ENCODE measurements around the gene SLC2A13.
"Not testable (repeated sequence)": the region's sequence is repeated elsewhere in the genome, so short reads cannot be mapped to it uniquely, and the experiment has no call there.

Gene SLC2A13

DNA sequence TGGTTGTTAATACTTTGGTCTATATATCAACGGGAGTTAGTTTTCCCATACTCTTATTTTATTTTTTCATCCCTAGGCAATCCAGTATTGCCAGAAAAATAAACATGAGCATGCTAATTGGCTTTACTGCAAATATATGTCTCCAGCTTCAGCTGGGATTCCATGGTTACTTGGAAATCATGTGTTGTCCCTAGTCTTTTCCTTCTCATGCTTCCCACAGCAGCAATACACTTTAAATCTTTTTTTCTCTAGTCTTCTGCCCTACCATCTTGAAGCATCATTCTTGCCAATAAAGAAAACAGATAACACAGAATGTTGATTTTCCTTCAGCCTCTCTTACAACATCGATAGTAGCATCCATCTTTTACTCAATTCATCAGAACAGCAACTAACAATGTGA is 60.2 kb downstream of the SLC2A13 start:
- no peak overlapping the region for H3K4me3 ChIP-seq (ENCODE audit: insufficient read depth, low read depth, low read length)
- no peaks in the 10 kb centered on the region for H3K36me3 ChIP-seq (ENCODE audit: control insufficient read depth, insufficient read depth, low read length)
- no peaks in the 10 kb centered on the region for H3K4me1 ChIP-seq (ENCODE audit: control insufficient read depth, insufficient read depth, low read length)
- no peak overlapping the region for H3K27ac ChIP-seq (ENCODE audit: insufficient read depth, low read depth, low read length, poor library complexity, severe bottlenecking)
- 96 to 100% methylated on average over 1 to 2 of the region's 2 CpGs for WGBS, 2 experiments
- H3K27me3 ChIP-seq (ENCODE audit: control insufficient read depth, insufficient read depth, low read length, poor library complexity, severe bottlenecking) = no peaks in the 10 kb centered on the region
- H3K9me3 ChIP-seq (ENCODE audit: control insufficient read depth, low read length) = no peaks in the 10 kb centered on the region

DNA sequence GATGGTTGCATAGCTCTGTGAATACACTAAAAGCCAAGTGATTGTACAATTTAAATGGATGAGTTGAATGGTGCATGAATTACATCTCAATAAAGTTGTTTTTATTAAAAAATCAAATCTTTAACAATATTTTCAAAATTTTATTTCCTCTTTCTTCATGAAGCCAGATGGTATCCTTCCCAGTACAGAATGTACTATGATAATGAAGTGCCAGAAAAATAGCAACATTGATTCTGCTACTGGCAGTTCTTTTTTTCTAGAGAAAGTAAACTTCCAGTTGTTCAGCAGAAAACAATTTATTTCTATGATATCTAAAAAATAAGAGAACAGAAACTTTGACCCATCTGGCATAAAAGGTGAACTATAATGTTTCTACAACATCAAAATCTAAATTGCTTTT is 61.5 kb downstream of the SLC2A13 start:
- no peak overlapping the region for H3K4me3 ChIP-seq (ENCODE audit: insufficient read depth, low read depth, low read length)
- no peaks in the 10 kb centered on the region for H3K36me3 ChIP-seq (ENCODE audit: control insufficient read depth, insufficient read depth, low read length)
- no peaks in the 10 kb centered on the region for H3K9me3 ChIP-seq (ENCODE audit: control insufficient read depth, low read length)
- no peaks in the 10 kb centered on the region for H3K4me1 ChIP-seq (ENCODE audit: control insufficient read depth, insufficient read depth, low read length)
- no peaks in the 10 kb centered on the region for H3K27me3 ChIP-seq (ENCODE audit: control insufficient read depth, insufficient read depth, low read length, poor library complexity, severe bottlenecking)
- no peak overlapping the region for H3K27ac ChIP-seq (ENCODE audit: insufficient read depth, low read depth, low read length, poor library complexity, severe bottlenecking)

DNA sequence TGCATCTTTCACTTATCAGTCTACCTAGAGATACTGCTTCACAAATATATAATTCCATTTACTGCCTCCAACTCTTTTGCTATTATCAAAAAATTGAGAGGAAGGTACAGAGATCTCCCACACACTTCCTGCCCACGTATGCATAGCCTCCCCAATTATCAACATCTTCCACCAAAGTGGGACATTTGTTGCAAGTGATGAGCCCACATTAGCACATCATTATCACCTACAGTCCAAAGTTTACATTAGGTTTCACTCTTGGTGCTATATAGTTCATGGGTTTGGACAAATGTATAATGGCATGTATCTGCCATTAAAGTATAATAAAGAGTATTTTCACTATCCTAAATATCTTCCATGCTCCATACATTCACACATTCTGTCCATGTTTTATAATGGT is 66.3 kb downstream of the SLC2A13 start:
- no peaks in the 10 kb centered on the region for H3K36me3 ChIP-seq (ENCODE audit: control insufficient read depth, insufficient read depth, low read length)
- H3K27ac ChIP-seq (ENCODE audit: insufficient read depth, low read depth, low read length, poor library complexity, severe bottlenecking) = no peak overlapping the region
- WGBS, 2 experiments = 86 to 100% methylated on average over 1 of the region's 1 CpG
- H3K27me3 ChIP-seq (ENCODE audit: control insufficient read depth, insufficient read depth, low read length, poor library complexity, severe bottlenecking) = no peaks in the 10 kb centered on the region
- no peaks in the 10 kb centered on the region for H3K9me3 ChIP-seq (ENCODE audit: control insufficient read depth, low read length)
- H3K4me1 ChIP-seq (ENCODE audit: control insufficient read depth, insufficient read depth, low read length) = no peaks in the 10 kb centered on the region
- no peak overlapping the region for H3K4me3 ChIP-seq (ENCODE audit: insufficient read depth, low read depth, low read length)

DNA sequence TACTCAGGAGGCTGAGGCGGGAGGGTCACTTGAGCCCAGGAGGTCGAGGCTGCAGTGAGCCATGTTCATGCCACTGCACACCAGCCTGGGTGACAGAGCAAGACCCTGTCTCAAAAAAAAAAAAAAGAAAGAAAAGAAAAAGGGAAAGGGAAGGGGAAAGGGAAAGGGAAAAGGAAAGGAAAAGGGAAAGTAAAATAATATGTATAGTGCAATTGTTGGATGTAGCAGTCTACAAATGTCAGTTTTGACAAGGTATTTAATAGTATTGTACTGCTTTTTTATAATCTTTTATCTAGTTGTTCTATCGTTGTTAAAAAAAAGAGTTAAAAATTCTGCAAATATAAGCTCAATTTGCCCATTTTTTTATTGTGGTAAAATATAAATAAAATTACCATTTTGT is 67.3 kb downstream of the SLC2A13 start:
- WGBS, 2 experiments = 90 to 94% methylated on average over 2 of the region's 3 CpGs

DNA sequence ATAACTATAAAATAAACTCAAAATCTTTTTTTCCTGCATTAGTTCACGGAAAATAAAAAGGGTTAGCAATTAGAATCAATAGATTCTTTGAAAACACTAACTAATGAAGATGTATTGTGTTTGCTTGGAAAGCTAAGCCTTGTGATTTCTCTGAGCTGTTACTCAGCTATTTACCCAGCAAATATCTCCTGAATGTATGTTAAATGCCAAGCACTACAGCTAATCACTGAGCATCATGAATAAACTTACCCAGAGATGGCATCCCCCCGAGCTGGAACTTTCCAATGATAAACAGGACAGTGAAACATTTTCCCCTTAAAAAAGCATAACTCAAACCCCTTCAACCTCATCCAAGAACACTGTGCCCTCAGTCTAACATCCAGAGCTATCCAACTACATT is 71.2 kb downstream of the SLC2A13 start:
- peaks cover 18% of the 10 kb centered on the region for H3K4me1 ChIP-seq (ENCODE audit: control insufficient read depth, insufficient read depth, low read length)
- 61 to 83% methylated on average over 1 to 2 of the region's 2 CpGs for WGBS, 2 experiments
- H3K27me3 ChIP-seq (ENCODE audit: control insufficient read depth, insufficient read depth, low read length, poor library complexity, severe bottlenecking) = no peaks in the 10 kb centered on the region
- no peak overlapping the region for H3K4me3 ChIP-seq (ENCODE audit: insufficient read depth, low read depth, low read length)
- no peaks in the 10 kb centered on the region for H3K9me3 ChIP-seq (ENCODE audit: control insufficient read depth, low read length)
- H3K36me3 ChIP-seq (ENCODE audit: control insufficient read depth, insufficient read depth, low read length) = no peaks in the 10 kb centered on the region
- no peak overlapping the region for H3K27ac ChIP-seq (ENCODE audit: insufficient read depth, low read depth, low read length, poor library complexity, severe bottlenecking)

More for the DNA sequence above, 67.3 kb downstream of the SLC2A13 start:
- Histone ChIP-seq H3K4me1 (ENCODE audit: control insufficient read depth, insufficient read depth, low read length) (no peaks in the 10 kb centered on the region), H3K4me3 (ENCODE audit: insufficient read depth, low read depth, low read length) (no peak overlapping the region), H3K36me3 (ENCODE audit: control insufficient read depth, insufficient read depth, low read length) (no peaks in the 10 kb centered on the region), H3K9me3 (ENCODE audit: control insufficient read depth, low read length) (no peaks in the 10 kb centered on the region), H3K27ac (ENCODE audit: insufficient read depth, low read depth, low read length, poor library complexity, severe bottlenecking) (no peak overlapping the region), H3K27me3 (ENCODE audit: control insufficient read depth, insufficient read depth, low read length, poor library complexity, severe bottlenecking) (no peaks in the 10 kb centered on the region)

DNA sequence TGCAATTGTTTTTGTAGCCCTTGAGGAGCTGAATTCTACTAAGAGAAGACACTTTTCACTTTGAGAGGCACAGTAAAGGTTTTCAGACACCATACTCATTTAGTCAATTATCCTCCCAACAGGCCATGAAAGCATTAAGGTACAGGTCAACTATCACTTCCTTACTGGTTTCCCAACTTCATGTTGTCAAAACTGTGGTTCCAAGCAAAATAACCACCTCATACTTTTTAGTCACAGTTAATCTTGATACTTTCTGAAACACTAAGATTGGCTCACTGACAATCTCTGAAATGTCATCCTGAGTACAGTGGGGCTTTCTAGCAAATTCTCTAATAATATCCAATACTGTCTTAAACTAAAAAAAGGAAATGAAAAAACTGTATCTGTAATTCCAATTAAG is 71.7 kb downstream of the SLC2A13 start:
- Histone ChIP-seq H3K4me1 (ENCODE audit: control insufficient read depth, insufficient read depth, low read length) (peaks cover 18% of the 10 kb centered on the region), H3K27me3 (ENCODE audit: control insufficient read depth, insufficient read depth, low read length, poor library complexity, severe bottlenecking) (no peaks in the 10 kb centered on the region), H3K4me3 (ENCODE audit: insufficient read depth, low read depth, low read length) (no peak overlapping the region), H3K9me3 (ENCODE audit: control insufficient read depth, low read length) (no peaks in the 10 kb centered on the region), H3K36me3 (ENCODE audit: control insufficient read depth, insufficient read depth, low read length) (no peaks in the 10 kb centered on the region), H3K27ac (ENCODE audit: insufficient read depth, low read depth, low read length, poor library complexity, severe bottlenecking) (no peak overlapping the region)

DNA sequence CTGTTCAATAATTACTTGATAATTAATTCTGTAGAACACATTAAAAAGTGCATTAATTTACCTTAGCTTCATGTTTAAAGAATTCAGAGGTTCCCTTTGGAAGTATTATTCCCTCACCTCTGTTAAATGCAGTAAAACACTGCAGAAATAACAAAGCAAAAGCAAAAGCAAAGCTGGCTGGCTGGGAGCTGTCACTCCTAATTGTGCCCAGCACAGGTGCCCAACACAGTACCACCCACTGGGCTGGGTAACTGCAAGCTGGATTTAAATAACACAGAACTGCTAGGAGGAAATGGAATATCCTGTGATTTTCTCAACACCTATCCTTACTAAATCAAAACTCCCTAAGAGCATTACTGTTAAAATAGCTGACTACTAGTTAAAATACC is 72.6 kb downstream of the SLC2A13 start:
- peaks cover 18% of the 10 kb centered on the region for H3K4me1 ChIP-seq (ENCODE audit: control insufficient read depth, insufficient read depth, low read length)
- no peak overlapping the region for H3K4me3 ChIP-seq (ENCODE audit: insufficient read depth, low read depth, low read length)
- no peaks in the 10 kb centered on the region for H3K27me3 ChIP-seq (ENCODE audit: control insufficient read depth, insufficient read depth, low read length, poor library complexity, severe bottlenecking)
- no peaks in the 10 kb centered on the region for H3K36me3 ChIP-seq (ENCODE audit: control insufficient read depth, insufficient read depth, low read length)
- H3K9me3 ChIP-seq (ENCODE audit: control insufficient read depth, low read length) = no peaks in the 10 kb centered on the region
- H3K27ac ChIP-seq (ENCODE audit: insufficient read depth, low read depth, low read length, poor library complexity, severe bottlenecking) = no peak overlapping the region

DNA sequence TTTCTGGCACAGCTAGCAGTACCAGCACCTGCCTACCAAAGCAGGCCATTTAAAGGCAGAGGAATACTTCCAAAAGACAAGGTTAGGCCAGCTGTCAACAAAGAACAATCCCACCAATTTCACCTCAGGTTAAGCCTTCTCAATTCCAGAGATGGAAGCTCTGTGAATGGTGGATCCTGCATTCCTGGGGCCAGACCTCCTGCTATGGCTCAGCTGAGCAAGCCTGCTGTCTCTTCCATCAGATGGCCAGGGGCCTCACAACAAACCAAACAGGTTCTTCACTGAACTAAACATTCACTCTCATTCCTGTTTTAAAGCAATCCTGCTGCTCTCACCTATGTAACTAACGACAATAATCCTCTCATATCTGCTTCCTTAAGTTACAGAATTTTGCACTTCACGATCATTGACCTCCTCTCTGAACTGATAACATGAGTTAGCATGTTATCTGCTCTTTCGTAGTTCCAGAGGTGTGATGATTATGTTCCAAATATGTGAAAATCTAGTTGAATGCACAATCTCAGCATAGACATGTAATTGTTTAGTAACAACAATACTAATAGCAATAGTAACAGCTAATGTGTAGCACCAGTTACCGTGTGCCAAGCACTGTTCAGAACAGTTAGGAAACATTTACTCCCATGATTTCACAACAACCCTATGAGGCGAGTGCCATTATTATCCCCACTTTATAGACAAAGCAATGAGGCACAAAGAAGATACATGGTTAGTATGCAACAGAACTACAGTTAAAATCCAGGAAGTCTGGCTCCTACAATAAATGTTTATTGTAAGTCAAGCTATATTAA is 73.2 kb downstream of the SLC2A13 start:
- Histone ChIP-seq H3K27ac (ENCODE audit: insufficient read depth, low read depth, low read length, poor library complexity, severe bottlenecking) (no peak overlapping the region), H3K36me3 (ENCODE audit: control insufficient read depth, insufficient read depth, low read length) (no peaks in the 10 kb centered on the region), H3K27me3 (ENCODE audit: control insufficient read depth, insufficient read depth, low read length, poor library complexity, severe bottlenecking) (no peaks in the 10 kb centered on the region), H3K4me1 (ENCODE audit: control insufficient read depth, insufficient read depth, low read length) (peaks cover 18% of the 10 kb centered on the region), H3K9me3 (ENCODE audit: control insufficient read depth, low read length) (no peaks in the 10 kb centered on the region), H3K4me3 (ENCODE audit: insufficient read depth, low read depth, low read length) (no peak overlapping the region)
- 85 to 86% methylated on average over 5 of the region's 5 CpGs for WGBS, 2 experiments

DNA sequence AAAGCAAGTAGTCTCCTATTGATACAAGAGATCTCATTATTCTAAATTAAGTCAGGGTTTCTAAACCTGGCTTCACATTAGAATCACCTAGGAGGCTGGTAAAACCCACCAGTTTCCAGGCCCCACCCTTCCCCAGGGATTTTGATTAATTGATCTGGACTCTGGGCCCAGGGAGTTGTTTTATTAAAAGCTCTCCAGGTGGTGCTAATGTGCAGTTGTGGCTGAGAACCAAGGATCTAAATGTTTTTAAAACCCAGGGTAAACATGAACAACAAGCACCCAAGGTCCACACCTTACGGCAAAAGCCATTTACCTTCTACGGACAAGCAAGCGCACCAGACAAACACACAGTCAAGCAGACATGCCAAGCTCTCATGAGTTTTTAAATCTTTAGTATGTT is 73.9 kb downstream of the SLC2A13 start:
- Histone ChIP-seq H3K9me3 (ENCODE audit: control insufficient read depth, low read length) (no peaks in the 10 kb centered on the region), H3K4me3 (ENCODE audit: insufficient read depth, low read depth, low read length) (no peak overlapping the region), H3K27ac (ENCODE audit: insufficient read depth, low read depth, low read length, poor library complexity, severe bottlenecking) (no peak overlapping the region), H3K4me1 (ENCODE audit: control insufficient read depth, insufficient read depth, low read length) (peaks cover 18% of the 10 kb centered on the region), H3K27me3 (ENCODE audit: control insufficient read depth, insufficient read depth, low read length, poor library complexity, severe bottlenecking) (no peaks in the 10 kb centered on the region), H3K36me3 (ENCODE audit: control insufficient read depth, insufficient read depth, low read length) (no peaks in the 10 kb centered on the region)
- WGBS, 2 experiments = 93 to 96% methylated on average over 3 of the region's 3 CpGs

DNA sequence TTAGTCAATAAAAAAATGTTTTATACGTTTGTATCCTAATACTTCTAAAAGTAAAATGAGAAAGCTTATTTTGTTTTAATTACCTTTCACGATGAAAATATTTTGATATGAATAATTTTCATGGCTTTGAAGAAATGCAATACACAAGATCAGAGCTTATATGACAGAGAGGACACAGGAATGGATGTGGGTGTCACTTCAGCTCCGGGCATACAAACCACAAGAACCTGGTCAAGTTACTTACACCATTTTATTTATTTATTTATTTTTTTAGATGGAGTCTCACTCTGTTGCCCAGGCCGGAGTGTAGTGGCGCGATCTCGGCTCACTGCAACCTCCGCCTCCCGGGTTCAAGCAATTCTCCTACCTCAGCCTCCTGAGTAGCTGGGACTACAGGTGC is 74.9 kb downstream of the SLC2A13 start:
- H3K4me3 ChIP-seq (ENCODE audit: insufficient read depth, low read depth, low read length); H3K27ac ChIP-seq (ENCODE audit: insufficient read depth, low read depth, low read length, poor library complexity, severe bottlenecking); H3K9me3 ChIP-seq (ENCODE audit: control insufficient read depth, low read length); H3K27me3 ChIP-seq (ENCODE audit: control insufficient read depth, insufficient read depth, low read length, poor library complexity, severe bottlenecking); H3K36me3 ChIP-seq (ENCODE audit: control insufficient read depth, insufficient read depth, low read length): not testable (repeated sequence)
- H3K4me1 ChIP-seq (ENCODE audit: control insufficient read depth, insufficient read depth, low read length) = peaks cover 18% of the 10 kb centered on the region
- 91 to 94% methylated on average over 7 to 8 of the region's 9 CpGs for WGBS, 2 experiments

DNA sequence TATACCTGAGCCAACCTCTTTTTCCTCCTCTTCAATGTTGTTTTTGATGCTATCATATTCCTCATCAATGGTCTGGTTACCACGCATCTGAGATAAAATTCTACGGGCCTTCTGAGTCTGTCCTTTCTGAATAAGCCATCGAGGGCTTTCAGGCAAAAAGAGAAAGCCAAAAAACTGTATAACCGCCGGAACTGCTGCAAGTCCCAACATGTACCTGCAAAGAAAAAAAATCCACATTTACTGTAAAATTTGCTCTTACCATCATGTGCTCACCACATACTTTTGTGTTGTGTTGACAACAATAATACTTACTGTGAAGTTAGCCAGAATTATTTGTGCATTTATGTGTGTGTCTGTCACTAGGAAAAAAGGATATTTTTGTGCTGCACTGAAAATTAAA is 77.6 kb downstream of the SLC2A13 start:
- 95 to 96% methylated on average over 5 of the region's 5 CpGs for whole genome bisulfite sequencing, 2 experiments
- no peak overlapping the region for H3K27ac ChIP-seq (ENCODE audit: insufficient read depth, low read depth, low read length, poor library complexity, severe bottlenecking)
- H3K27me3 ChIP-seq (ENCODE audit: control insufficient read depth, insufficient read depth, low read length, poor library complexity, severe bottlenecking) = no peaks in the 10 kb centered on the region
- H3K9me3 ChIP-seq (ENCODE audit: control insufficient read depth, low read length) = no peaks in the 10 kb centered on the region
- H3K4me3 ChIP-seq (ENCODE audit: insufficient read depth, low read depth, low read length) = no peak overlapping the region
- peaks cover 17% of the 10 kb centered on the region for H3K4me1 ChIP-seq (ENCODE audit: control insufficient read depth, insufficient read depth, low read length)
- H3K36me3 ChIP-seq (ENCODE audit: control insufficient read depth, insufficient read depth, low read length) = no peaks in the 10 kb centered on the region
